22Rv1 (cell line): ENCODE results near the gene LIG3.
"Not testable (repeated sequence)": the region's sequence is repeated elsewhere in the genome, so short reads cannot be mapped to it uniquely, and the experiment has no call there.

ENCODE experiments used
- H3K27ac ChIP-seq: fragments of 450-650 bp; 2 replicates; pipeline ENCODE4 v1.5.1; 2017
- ZFX ChIP-seq: fragments of 450-650 bp; IDR thresholded peaks from 2 replicates; pipeline ENCODE4 v1.6.1; 2017; ENCODE audit warnings: antibody characterized with exemption, borderline replicate concordance
- TF ChIP-seq, protein P1 (sequence below): fragments of 450-650 bp; IDR thresholded peaks from 2 replicates; pipeline ENCODE4 v1.5.1; 2017; ENCODE audit warnings: mild to moderate bottlenecking

LIG3 gene

DNA sequence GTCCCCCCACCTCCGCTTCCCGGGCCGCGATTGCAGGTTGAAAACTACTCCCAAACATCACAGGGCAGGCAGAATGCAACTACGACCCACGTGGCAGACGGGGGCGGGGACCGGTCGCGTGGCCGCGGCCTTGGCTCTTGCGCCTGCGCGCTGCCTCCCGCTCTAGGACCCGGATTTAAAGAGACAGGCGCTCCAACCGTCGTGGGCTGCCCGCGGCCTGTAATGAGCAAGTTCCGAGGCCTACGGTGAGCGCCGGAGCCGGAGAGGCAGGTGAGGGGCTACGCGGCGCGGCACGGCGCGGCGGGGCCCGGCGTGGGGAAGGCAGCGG lies at the start of gene LIG3:
TSS of gene LIG3 (plus strand) at position 160 of the 328 bp plus-strand sequence. CDS start 2,494 bp downstream, outside the sequence.
- H3K27ac ChIP-seq, result peak within 1 kb of the TSS; percentile 79
- no peak for TF ChIP-seq ZFX
- TF ChIP-seq, protein P1, sequence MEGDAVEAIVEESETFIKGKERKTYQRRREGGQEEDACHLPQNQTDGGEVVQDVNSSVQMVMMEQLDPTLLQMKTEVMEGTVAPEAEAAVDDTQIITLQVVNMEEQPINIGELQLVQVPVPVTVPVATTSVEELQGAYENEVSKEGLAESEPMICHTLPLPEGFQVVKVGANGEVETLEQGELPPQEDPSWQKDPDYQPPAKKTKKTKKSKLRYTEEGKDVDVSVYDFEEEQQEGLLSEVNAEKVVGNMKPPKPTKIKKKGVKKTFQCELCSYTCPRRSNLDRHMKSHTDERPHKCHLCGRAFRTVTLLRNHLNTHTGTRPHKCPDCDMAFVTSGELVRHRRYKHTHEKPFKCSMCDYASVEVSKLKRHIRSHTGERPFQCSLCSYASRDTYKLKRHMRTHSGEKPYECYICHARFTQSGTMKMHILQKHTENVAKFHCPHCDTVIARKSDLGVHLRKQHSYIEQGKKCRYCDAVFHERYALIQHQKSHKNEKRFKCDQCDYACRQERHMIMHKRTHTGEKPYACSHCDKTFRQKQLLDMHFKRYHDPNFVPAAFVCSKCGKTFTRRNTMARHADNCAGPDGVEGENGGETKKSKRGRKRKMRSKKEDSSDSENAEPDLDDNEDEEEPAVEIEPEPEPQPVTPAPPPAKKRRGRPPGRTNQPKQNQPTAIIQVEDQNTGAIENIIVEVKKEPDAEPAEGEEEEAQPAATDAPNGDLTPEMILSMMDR, result no peak

DNA sequence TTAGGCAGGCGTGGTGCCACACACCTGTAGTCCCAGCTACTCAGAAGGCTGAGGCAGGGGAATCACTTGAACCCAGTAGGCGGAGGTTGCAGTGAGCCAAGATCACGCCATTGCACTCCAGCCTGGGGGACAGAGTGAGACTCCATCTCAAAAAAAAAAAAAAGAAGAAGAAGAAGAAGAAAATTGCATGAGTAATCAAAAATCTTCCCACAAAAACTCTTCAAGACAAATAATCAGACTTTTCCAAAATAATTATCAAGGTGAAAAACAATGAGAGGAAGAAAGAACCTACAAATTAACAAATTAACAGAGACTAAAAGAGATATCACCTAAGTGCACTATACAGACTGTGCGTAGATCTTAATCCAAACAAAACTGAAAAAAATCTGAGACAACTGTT lies 29.5 kb upstream of the LIG3 start:
- H3K27ac ChIP-seq, result not testable (repeated sequence)

DNA sequence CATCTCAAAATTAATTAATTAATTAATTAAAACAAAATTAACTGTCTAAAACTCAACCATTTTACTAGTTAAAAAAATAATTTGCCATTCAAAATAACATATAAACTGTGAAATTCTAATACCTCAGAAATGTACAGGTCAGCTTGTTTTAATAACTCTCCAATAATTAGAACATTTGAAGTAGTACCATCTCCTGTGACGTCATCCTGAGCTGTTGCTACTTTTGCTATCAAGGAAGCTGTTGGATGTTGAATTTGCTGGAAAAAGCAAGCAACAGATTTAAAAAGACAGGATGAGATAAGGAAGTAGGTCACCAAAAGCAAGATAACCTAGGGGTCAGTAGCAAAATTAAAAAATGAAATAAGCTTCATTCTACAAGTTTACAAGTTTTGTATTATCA lies 21.9 kb upstream of the LIG3 start:
- no peak for TF ChIP-seq ZFX
- TF ChIP-seq, protein P1, result no peak
- H3K27ac ChIP-seq, result no peak overlapping the region

DNA sequence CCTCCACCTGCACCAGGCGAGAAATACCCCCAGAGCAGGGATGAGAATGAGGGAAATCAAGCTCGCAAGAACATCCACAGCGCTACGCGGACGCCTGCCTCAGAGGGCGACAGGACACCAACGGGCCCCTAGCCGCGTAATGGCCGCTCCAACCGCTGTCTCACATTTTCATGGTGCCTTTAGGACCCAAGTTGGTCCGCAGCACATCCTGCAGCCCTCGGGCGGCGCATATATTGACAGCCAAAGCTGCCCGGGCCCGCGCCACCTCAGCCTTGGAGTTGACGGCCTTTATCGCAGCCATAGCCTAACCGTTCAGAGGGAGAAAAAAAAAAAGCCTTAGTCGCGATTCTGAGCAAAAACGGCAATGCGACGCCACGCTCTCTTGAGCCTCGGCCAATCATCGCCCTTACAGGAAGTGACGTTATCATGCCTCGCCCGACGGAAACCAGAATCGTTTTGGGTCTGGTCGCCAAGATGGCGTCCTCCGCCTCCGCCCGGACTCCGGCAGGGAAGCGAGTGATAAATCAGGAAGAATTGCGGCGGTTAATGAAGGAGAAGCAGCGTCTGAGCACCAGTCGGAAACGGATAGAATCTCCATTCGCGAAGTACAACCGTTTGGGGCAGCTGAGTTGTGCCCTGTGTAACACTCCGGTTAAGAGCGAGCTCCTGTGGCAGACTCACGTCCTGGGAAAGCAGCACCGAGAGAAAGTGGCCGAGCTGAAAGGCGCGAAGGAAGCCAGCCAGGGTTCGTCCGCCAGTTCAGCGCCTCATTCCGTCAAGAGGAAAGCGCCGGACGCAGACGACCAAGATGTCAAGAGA lies 19.0 kb upstream of the LIG3 start, which contains the start of the genes CCT6B and ZNF830:
TSS of gene CCT6B (minus strand) at position 368 of the 819 bp plus-strand sequence. CDS start at position 301, 67 bp downstream.
TSS of gene ZNF830 (plus strand) at position 448 of the 819 bp plus-strand sequence. CDS start at position 475, 27 bp downstream.
- no peak for TF ChIP-seq ZFX
- TF ChIP-seq, protein P1, result no peak
- peak within 1 kb of the TSS; percentile 81 for H3K27ac ChIP-seq

DNA sequence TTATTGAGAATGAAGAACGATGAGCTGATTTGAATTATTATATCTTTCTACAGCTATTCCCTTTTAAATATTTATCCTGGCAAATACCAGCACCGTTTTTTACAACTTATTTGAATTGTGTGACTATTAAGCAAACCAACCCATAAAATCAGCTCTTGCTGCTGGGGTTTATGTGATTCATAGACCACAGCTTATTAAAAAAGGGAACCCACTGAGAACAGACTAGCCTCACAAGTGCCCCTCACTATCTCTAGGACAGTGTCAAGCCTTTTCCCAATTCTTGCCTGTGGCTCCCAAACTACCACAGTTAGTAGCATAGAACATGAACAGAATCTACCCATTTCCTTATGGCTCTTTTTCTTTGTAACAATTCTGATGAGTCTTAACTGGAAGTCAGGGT lies 6.1 kb upstream of the LIG3 start:
- TF ChIP-seq ZFX, result no peak
- TF ChIP-seq, protein P1, result no peak
- no peak overlapping the region for H3K27ac ChIP-seq

DNA sequence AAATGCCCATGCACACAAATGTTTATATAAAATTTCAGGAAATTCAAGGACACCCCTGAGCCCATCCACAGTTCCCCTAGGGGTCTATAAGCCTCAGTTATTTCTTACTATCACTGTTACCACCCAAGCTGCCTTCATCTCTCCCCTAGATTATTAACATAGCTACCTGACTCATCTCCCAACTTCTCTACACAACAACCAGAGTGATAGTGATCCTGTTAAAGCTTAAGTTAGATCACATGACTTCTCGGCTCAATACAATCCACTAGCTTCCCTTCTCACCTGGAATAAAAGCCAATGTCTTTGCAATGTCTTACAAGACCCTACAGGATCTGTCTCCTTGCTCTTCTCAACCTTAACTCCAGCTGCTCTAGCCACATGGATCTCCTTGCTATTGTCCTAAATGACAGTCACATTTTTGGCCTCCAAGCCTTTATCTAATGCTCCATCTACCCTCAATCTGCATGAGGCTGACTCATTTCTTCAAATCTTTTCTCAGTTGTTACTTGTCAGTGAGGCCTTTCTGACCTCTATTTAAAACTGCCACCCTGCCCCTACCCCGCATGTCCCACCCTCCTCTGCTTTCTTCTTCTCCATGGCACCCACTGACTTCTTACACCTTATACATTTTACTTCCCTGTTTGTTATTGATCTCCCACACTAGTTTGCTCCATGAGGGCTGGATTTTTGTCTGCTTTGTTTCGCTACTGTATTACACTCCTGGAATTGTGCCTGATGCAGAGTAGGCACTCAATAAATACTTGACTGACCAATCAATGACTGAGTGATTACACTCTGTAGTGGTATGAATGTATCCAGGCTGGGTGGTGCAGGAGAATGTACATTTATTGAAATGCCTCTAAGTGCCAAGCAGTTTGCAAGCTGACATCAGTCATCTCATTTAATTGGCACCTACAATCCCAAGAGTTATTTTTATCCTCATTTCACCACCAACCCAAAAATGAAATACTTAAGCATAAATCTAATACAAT lies 5.2 kb upstream of the LIG3 start:
- H3K27ac ChIP-seq, result no peak overlapping the region
- no peak for TF ChIP-seq ZFX
- TF ChIP-seq, protein P1, result no peak

DNA sequence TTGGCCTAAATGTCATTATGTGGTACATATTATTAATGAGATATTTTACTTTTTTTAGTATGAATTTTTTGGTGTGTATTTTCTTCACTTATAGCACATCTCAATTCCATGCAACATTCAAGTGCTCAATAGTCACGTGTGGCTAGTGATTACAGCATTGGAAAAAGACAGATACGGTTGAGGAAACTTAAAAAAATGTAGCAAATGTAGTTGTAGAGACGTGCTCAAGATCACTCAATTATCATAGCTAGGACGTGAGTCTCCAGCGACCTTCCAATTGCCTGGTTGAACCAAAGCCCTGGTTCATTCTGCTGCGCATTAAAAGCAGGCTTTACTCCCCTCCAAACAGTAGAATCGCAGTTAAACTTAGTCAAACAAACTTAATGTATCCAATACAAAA lies 1.2 kb upstream of the LIG3 start:
- H3K27ac ChIP-seq, result no peak overlapping the region
- TF ChIP-seq, protein P1, result no peak
- TF ChIP-seq ZFX, result no peak
